Amniotic epithelial cell (primary cell): ENCODE results near the gene OSTF1.

ENCODE experiments used
- DNase-seq: peaks from one replicate; pipeline ENCODE4 v3.0.0-alpha.2; 2010; ENCODE audit warnings: low read depth

Gene OSTF1

GRCh38 chr9:75085640-75086039, 2.7 kb upstream of the OSTF1 start:
- no peak for DNase-seq

DNA sequence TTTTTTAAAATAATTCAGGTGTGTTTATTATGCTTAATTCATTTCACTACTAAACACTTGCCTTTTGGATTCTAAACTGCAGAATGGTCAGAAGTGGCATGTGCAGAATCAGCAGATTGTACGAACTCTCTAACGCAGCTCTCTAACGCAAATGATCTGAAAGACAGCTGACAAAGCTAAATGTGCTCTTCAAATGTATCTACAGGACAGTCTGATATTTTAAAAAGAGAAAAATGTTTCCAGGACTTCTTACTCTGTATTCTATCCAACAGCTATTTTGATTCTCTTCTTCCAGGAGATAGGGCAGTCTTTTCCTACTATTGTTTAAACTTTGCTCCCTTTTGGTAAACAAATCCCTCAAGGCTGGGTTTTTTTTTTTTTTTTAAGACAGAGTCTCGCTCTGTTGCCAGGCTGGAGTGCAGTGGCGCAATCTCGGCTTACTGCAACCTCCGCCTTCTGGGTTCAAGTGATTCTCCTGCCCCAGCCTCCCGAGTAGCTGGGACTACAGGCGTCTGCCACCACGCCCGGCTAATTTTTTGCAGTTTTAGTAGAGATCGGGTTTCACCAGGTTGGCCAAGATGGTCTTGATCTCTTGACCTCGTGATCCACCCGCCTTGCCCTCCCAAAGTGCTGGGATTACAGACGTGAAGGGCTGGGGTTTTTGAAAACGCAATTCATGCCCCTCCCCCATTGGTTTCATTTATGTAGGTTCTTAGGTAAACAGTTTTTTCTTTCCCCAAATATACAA, 1.6 kb upstream of the OSTF1 start:
- no peak for DNase-seq

DNA sequence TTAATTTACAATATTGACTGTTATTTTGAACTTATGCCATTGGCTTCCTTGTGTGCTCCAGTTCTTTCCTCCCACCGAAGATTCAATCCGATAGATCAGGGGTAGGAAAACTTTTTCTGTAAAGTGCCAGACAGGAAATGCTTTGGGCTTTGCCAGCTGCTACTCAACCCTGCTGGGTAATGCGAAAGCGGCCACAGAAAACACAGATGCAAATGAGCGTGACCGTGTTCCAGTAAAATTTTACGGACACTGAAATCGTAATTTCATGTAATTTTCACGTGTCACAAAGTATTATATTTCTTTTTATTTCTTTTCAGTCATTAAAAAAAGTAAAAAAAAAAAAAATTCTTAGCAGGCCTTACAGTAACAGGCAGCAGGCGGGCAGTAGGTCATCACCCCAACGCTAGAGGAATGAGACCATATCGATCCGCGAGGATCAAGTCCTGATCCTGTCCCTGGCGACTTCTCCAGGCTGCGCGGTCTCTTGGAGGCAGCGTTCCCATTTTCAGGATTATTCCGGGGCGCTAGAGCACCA, 958 bp upstream of the OSTF1 start:
- peak; percentile 61 for DNase-seq

DNA sequence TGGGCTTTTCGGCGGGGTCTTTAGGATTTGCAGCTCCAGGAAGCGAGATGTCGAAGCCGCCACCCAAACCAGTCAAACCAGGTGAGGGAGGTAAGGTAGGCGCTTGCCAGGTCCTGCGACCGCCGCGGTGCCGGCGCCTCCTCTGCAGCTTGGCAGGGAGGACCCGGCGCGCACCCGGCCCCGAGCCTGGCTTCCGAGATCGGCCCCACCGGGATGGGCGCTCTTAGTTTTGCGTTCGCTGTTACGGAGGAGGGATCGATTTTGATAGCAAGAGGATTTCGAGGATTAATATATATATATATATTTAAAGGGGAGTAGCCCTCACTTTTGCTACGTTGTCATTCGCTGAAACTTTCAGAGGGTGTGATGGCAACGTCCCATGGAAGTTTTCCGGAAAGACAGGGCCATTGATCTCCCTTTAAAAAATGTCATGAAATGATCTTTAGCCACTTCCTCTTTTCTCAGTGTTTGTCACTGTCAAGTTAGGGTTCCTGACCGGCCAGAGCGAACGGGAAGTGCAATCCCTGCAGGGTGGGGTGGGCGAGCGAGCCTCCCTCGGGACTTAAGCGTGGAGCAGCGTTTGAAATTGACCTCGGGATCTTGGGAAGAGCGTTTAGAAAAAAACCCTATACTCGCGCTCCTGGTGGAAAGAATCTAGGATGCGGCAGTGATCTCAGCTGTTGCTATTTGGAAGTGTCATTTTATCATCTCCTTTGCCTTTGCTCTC, 495 bp downstream of the OSTF1 start:
- DNase-seq: peak; percentile 67

DNA sequence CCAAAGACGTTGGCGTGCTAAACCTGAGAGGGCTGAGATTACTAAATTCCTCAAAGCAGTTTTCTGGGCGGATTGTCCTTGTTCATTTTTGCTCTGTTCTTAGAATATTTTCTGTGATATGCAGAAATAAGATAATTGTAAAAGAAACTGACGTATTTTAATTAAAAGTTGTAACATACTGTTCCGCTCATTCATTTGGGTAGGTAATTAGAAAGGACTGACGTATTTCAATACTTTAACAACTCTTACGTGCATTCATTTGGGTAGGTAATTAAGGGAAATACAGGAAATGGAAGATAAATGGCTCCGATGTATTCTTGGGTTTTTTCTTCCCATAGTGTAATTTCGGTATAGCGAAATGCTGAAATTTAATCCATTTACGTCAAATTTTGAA, 1.1 kb downstream of the OSTF1 start:
- DNase-seq: no peak

DNA sequence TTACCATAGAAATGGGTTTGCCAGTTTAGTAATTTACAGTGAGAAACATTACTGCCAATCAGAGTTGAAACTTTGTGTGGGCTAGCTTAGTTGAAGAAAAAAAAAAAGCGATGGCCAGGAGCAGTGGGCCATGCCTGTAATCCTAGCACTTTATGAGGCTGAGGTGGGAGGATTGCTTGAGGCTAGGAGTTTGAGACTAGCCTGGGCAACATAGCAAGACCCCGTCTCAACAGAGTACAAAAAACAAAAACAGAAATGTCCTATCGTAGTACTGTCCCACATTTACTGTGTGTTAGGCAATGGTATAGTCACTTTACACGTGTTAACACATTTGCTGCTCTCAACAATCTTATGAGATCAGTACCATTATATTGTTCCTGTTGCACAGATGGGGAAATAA, 2.3 kb downstream of the OSTF1 start:
- DNase-seq: no peak

DNA sequence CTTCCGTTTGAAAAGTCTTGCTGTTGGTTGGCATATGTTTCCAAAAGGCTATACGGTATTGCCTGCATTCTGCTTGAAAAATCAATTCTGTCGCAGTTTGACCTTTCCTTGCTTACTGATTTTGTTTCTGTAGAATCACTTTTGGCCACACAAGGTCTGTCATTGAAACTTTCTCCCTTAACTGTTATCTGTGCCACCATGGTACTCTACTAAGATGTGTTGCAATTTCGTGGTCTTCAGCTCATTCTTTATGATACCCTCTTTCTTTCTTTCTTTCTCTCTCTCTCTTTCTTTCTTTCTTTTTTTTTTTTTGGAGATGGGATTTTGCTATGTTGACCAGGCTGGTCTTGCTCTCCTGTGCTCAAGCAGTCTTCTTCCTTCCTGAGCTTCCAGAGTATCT, 4.5 kb downstream of the OSTF1 start:
- DNase-seq: no peak

GRCh38 chr9:75096796-75097195, 8.5 kb downstream of the OSTF1 start:
- peak; percentile 22 for DNase-seq

DNA sequence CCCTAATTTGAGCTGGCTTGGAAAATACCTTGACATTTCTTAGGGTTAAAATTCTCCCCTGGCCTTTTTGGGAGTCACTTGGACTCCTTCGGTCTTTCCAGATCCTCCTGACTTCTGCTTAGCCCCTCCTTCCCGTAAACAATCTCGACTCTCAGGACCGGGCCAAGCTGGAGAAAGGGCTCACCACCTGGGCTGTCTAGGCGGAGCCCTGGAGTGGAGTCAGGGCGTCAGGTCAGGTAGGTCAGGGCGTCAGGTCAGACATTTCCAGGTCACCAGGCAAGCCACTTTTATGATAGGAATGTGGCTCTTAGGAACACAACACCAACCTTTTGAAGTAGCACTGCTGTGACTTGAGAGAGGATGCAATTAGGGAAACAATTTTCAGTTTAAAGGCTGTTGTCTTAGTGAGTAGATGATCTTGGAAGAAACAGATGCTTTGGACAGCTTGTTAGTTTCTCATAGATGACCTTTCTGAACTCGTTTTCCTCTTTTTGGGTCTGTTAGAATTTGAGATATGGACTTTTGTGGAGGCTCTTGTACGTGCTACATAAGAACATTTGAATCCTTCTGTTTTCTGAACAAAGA, 12.8 kb downstream of the OSTF1 start:
- no peak for DNase-seq

DNA sequence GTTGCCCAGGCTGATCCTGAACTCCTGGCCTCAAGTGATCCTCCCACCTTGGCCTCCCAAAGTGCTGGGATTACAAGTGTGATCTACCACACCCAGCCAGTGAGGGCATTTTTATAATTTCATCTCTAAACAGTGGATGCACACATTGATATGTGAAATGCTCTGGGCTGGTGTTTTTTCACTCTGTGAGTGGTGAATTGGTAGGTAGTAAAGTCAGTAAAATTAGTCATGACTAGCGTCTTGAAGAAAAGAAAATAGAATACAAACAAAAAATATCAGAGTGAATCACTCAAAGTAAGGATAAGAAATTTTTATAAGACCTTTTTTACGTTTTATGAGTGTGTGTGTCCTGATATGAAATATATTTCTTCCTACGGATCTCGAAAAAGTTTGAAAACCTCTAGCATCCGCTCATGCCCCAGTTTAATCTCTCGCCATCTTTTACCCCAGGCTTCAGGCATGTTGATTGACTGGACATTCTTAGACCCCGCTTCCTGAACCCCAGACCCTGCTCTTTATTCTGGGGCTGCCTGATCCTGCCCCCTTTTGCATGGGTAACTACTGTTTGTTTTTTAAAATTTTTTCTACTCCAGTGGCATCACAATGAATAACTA, 14.0 kb downstream of the OSTF1 start:
- no peak for DNase-seq

- no peak for DNase-seq
Observed at GRCh38 chr9:75104607-75105006, 16.3 kb downstream of the OSTF1 start.

DNA sequence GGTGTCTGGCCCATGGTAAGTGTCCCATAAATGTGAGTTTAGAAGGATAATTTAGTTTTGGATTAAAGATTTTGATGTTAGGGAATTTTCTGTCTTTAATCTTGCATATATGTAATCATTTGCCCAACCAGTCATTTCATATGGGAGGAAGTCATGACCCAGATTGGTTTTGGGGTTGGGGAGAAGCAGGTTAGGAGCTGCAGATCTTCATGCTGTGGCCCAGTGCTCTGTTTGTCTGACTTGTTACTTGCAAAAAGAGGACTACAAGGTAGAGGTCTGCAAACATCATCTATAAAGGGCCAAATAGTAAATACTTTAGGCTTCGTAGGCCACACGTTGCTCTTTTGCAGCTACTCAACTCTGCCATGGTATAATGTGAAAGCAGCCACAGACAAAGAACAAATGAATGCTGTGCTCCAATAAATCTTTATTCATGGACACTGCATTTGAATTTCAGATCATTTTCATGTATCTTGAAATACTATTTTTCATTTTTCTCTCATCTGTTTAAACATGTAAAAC, 16.8 kb downstream of the OSTF1 start:
- no peak for DNase-seq

DNA sequence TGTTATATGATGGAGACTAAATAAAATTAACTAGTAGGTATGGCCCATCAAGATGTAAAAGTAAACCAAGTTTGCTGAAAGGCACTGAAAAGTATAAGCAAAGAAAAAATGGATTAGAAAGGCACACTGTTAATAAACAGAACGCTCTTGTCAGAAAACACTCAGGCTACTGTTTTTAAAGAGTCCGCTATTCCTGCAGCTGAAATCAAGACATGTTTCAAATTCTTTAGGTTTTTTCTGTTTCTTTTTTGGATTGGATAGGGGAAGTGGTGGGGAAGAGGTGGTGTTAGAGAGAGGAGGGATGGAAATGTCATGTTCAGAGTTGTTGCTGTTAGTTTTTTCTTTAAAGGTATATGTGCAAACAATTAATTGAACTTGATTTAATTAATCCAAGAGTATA, 17.5 kb downstream of the OSTF1 start:
- no peak for DNase-seq

DNA sequence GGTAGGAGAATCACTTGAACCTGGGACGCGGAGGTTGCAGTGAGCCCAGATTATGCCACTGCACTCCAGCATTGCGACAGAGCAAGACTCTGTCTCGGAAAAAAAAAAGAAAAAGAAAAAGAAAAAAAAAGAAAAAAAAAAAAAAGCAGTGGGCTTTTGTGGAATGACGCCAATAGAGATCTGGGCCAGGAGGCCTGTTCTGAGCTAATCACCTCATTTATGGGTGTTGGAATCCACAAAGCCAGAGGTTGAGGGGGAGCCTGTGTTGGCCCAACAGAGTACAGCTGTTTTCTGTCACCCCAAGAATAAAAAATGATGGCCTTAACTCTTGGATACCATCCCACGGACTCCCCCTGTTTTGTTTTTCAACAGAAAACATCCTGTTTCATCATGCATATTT, 18.5 kb downstream of the OSTF1 start:
- peak; percentile 84 for DNase-seq

GRCh38 chr9:75108571-75108970, 20.3 kb downstream of the OSTF1 start:
- DNase-seq: peak; percentile 89

DNA sequence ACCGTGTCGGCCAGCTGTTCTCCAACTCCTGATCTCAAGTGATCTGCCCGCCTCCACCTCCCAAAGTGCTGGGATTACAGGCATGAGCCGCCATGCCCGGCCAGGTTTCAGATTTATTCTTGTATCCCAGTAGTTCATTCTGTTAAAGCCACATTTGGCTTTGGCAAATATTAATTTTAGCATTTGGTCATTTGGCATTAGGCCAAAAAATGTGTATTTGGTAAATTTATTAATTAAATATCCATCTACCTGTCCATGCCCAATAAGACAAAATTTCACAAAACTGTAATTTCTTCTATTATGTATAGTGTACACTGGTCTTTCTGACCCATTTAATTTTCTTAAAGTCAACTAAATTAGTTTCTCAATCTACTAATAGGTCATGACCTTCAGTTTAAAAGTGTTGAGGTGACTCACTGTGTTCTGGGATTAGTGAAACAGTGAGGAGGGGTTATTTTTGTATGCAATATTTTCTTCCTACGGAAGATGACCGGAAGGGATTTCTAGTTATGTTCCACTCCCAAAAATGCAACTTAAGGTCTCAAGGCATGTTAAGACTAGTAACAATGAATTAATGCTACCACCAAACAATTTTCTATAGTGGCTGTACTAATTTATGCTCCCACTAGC, 21.0 kb downstream of the OSTF1 start:
- no peak for DNase-seq

- no peak for DNase-seq
Observed at GRCh38 chr9:75111019-75111622, 22.8 kb downstream of the OSTF1 start.

DNA sequence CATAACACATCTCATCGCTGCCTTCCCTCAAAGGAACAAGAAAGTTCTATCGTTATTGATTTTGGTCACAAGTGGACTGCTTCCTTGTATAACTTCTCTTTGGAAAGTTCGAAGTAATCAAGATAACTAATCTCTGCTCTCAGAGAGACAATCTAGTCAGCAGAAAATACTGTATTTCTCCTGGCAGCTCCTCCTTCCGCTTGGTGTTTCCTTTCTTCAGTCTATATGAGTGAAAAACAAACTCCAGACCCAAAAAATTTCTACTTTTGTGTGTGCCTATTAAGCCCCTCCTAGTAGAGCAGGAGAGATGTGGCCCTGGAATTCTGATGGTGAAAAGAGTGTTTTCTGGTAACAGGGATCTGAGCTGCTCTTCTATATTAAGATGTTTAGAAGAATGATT, 24.5 kb downstream of the OSTF1 start:
- no peak for DNase-seq

GRCh38 chr9:75116306-75116705, 28.0 kb downstream of the OSTF1 start:
- no peak for DNase-seq

DNA sequence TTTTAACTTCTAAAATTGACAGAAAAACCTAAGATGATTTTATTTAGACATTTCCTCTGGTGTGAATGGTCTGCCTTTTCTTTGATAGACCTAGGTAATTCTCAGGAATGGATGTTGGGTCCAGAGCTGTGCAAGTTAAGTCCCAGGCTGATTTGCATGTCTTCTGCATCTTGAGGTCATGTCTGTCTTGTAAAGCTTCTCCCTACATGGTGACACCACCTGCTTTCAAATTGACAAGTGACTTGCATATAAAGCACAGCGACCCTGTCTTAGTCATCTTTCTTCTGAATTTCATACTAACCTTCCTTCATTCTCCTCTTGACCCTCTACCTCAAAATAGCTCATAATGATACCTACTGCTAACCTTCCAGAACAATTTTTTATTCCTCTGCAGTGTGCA, 29.2 kb downstream of the OSTF1 start:
- no peak for DNase-seq

GRCh38 chr9:75120686-75121085, 32.4 kb downstream of the OSTF1 start:
- DNase-seq: no peak
